NB4 (cell line): ENCODE data around the gene EXOC4.

ENCODE experiments used
- DNase-seq: peaks from one replicate; pipeline ENCODE4 v3.0.0; 2010; ENCODE audit warnings: low read depth
- H3K4me3 ChIP-seq: one replicate; pipeline ENCODE4 v1.5.1; 2011; ENCODE audit warnings: mild to moderate bottlenecking, low read depth, low read length, moderate library complexity
- MYC ChIP-seq: IDR thresholded peaks from 2 replicates; pipeline ENCODE4 v1.6.1; 2011; ENCODE audit warnings: low read depth, low read length
- POLR2A ChIP-seq: IDR thresholded peaks from 2 replicates; pipeline ENCODE4 v1.6.1; 2011; ENCODE audit warnings: mild to moderate bottlenecking; ENCODE audit not compliant: insufficient read length; ENCODE audit errors: extremely low read depth
- TF ChIP-seq, protein P1 (sequence below): IDR thresholded peaks from one replicate; pipeline ENCODE4 v1.5.1; 2012; ENCODE audit warnings: low read depth, low read length
- TF ChIP-seq, protein P2 (sequence below): IDR thresholded peaks from 2 replicates; pipeline ENCODE4 v1.6.1; 2011; ENCODE audit warnings: low read depth, low read length

Gene EXOC4

DNA sequence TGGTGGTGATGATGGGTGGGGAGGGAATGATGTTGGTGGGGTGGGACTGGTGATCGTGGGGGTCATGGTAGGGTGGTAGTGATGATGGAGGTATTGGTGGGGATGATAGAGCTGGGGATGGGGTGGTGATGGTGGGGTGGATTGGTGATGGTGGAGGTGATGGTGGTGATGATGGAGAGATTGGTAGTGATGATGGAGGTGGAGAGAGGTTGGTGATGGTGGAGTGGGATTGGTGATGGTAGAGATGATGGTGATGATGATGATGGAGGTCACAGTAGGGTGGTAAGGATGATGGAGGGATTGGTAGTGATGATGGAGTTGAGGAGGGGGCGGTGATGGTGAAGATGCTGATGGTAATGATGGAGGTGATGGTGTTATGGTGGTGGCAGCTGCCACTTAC is 155.3 kb downstream of the EXOC4 start:
- TF ChIP-seq MYC = no peak
- TF ChIP-seq POLR2A = no peak
- TF ChIP-seq, protein P1, sequence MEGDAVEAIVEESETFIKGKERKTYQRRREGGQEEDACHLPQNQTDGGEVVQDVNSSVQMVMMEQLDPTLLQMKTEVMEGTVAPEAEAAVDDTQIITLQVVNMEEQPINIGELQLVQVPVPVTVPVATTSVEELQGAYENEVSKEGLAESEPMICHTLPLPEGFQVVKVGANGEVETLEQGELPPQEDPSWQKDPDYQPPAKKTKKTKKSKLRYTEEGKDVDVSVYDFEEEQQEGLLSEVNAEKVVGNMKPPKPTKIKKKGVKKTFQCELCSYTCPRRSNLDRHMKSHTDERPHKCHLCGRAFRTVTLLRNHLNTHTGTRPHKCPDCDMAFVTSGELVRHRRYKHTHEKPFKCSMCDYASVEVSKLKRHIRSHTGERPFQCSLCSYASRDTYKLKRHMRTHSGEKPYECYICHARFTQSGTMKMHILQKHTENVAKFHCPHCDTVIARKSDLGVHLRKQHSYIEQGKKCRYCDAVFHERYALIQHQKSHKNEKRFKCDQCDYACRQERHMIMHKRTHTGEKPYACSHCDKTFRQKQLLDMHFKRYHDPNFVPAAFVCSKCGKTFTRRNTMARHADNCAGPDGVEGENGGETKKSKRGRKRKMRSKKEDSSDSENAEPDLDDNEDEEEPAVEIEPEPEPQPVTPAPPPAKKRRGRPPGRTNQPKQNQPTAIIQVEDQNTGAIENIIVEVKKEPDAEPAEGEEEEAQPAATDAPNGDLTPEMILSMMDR = no peak
- TF ChIP-seq, protein P2, sequence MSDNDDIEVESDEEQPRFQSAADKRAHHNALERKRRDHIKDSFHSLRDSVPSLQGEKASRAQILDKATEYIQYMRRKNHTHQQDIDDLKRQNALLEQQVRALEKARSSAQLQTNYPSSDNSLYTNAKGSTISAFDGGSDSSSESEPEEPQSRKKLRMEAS = no peak
- H3K4me3 ChIP-seq = no peak overlapping the region
- DNase-seq = no peak

DNA sequence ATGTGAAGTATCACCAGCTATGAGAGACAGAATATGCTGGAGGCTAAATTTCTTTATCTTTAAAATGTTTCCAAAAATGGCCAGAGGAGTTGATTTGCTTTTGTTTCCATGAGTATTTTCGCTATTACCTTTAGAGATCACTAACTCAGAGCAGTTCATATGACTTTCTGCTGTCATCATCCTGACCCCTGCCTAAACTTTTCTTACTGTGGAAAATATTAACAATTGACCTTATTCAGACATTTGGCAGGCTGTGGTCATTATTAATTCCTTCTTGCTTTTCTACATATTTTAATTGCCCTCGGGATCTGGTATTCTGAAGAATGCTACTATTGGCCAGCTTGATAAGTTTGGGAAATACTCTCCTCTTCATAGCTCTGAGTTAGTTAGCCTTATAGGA is 156.5 kb downstream of the EXOC4 start:
- DNase-seq = no peak
- H3K4me3 ChIP-seq = no peak overlapping the region
- TF ChIP-seq MYC = no peak
- TF ChIP-seq POLR2A = no peak
- TF ChIP-seq, protein P1 = no peak
- TF ChIP-seq, protein P2 = no peak

DNA sequence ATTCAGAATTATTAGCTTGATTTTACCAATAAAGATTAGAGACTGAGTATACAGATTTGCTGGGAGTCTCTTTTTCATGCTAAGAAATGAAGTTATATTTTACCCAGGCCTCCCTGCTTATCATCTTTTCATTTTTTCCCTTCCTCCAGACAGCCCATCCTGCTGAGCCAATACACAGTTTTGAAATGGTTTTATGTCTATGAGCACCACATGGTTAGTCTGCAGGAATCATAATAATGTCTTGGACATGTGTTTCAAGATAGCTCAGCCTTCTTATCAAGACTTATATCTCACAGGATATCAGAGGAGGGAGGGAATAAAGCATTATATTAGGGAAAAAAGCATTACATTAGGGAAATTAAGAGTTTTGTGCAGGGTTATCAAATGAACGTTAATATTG is 157.1 kb downstream of the EXOC4 start:
- no peak for TF ChIP-seq MYC
- TF ChIP-seq, protein P1 = no peak
- TF ChIP-seq, protein P2 = no peak
- TF ChIP-seq POLR2A = no peak
- DNase-seq = no peak
- H3K4me3 ChIP-seq = no peak overlapping the region

DNA sequence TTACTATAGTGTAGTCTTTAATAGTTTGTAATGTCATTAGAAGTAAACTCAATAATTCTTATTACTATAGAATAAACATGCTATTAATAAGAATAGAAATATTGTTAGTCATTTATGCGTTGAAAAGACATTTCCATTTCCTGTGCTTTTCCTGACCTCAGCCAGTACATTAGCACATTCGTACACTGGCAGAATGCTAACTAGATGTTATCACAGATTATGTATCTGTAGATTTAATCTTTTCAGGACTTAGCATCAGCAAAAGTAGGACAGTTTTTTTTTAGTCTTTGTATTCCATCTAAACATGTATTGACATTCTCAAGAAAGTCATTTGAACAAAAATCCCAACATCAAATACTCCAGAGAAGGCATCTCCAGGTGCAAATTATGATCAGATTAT is 158.5 kb downstream of the EXOC4 start:
- TF ChIP-seq, protein P1 = no peak
- TF ChIP-seq, protein P2 = no peak
- DNase-seq = no peak
- no peak overlapping the region for H3K4me3 ChIP-seq

DNA sequence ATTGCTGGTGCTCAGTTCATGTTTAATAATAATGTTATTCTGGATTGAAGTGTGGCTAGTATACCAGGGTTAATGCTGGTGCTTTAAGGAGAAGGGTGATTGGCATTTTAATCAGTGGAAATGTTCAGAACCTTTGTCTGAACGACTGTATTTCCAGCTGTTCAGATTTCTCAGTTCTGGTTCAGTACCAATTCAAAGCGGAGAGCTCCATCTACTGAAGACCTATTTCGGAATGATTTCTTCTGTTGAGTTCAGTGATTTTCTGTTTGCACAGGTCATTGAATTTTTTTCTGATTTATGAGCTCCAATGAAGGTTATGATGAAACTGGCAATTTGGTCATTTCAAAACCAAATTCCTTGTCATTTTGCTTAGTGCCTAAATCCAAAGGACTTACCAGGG is 160.1 kb downstream of the EXOC4 start:
- H3K4me3 ChIP-seq = no peak overlapping the region
- DNase-seq = no peak
- TF ChIP-seq, protein P1 = no peak
- TF ChIP-seq, protein P2 = no peak
- TF ChIP-seq MYC = no peak
- no peak for TF ChIP-seq POLR2A

DNA sequence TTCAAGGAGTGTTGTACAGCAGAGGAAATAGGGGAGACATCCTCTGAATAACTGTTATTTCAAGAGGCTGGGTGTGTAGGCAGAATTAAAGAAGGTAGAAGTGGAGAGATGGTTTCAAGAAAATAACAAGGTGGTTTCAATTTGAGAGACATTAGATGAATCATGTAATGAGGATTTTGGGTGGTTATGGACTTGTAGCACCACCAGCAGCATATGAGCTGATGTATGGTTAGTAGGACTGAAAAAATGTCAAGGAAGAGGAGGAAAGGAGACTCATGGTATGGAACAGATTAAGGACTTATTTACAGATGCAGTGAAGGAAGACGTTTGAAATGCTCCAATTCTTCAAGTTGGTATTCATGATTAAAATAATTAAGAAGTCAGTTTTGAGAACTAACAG is 166.2 kb downstream of the EXOC4 start:
- no peak for DNase-seq
- no peak overlapping the region for H3K4me3 ChIP-seq
- TF ChIP-seq MYC (no peak), POLR2A (no peak)
- TF ChIP-seq, protein P1 = no peak
- TF ChIP-seq, protein P2 = no peak
